Suprapubic skin (tissue), 4 donors: ENCODE data around the gene EMILIN3. TPM values are rescaled to one million over a fixed set of nuclear protein-coding genes. Genes with fewer than 3 reads are reported as not detected.

Experiments used
- DNase-seq, 2 donors: peaks; one replicate each; pipeline ENCODE4 v3.0.0-alpha.2; 2019; ENCODE audit warnings: low spot score in 2 of 2
- H3K27ac ChIP-seq: fragments of 200-600 bp; sonication (generic); one replicate; pipeline ENCODE4 v1.5.1; 2019
- H3K27me3 ChIP-seq: fragments of 200-600 bp; sonication (generic); one replicate; pipeline ENCODE4 v1.5.1; 2019
- H3K36me3 ChIP-seq: fragments of 200-600 bp; sonication (generic); one replicate; pipeline ENCODE4 v1.5.1; 2019
- H3K4me1 ChIP-seq: fragments of 200-600 bp; sonication (generic); one replicate; pipeline ENCODE4 v1.5.1; 2019
- H3K4me3 ChIP-seq: fragments of 200-600 bp; sonication (generic); one replicate; pipeline ENCODE4 v1.5.1; 2019; ENCODE audit warnings: mild to moderate bottlenecking
- H3K9me3 ChIP-seq: fragments of 200-600 bp; sonication (generic); one replicate; pipeline ENCODE4 v1.5.1; 2019
- CTCF ChIP-seq, 2 donors: fragments of 200-600 bp in 1 of 2; fragments of 450-650 bp in 1 of 2; sonication (generic) in 1 of 2; IDR thresholded peaks; one replicate each; pipeline ENCODE4 v1.5.1; 2016 to 2019; ENCODE audit warnings: antibody characterized with exemption in 2 of 2, mild to moderate bottlenecking in 1 of 2, moderate library complexity in 1 of 2
- EP300 ChIP-seq: sonication (generic); formaldehyde crosslinking; IDR thresholded peaks from one replicate; pipeline ENCODE4 v1.6.1; 2017; ENCODE audit warnings: antibody characterized with exemption
- POLR2A ChIP-seq, 2 donors: fragments of 450-650 bp; IDR thresholded peaks; one replicate each; pipeline ENCODE4 v1.6.1; 2017; ENCODE audit warnings: antibody characterized with exemption in 2 of 2, mild to moderate bottlenecking in 2 of 2, moderate library complexity in 2 of 2
- POLR2AphosphoS5 ChIP-seq, 3 donors: sonication (generic); formaldehyde crosslinking; IDR thresholded peaks; one replicate each; pipeline ENCODE4 v1.6.1; 2017; ENCODE audit warnings: antibody characterized with exemption in 3 of 3
- WGBS: methylation state at CpG from one replicate; pipeline ENCODE4 v1.1.5; 2018; 5-methylcytosine and 5-hydroxymethylcytosine counted together
- total RNA-seq, 4 donors: library from RNA; depleted of rRNA; stranded (reverse); fragments of >200 nt; gene quantifications; one replicate each; pipeline ENCODE4 v1.1.0, GENCODE V29; 2016

Gene EMILIN3
- total RNA-seq, 4 donors from 2014 or later: 4.4 to 7.5 (median 5.7) TPM

- no peaks in the 10 kb centered on the region for H3K9me3 ChIP-seq
- no peak overlapping the region for H3K27ac ChIP-seq
- no peaks in the 10 kb centered on the region for H3K36me3 ChIP-seq
- peaks cover 21% of the 10 kb centered on the region for H3K4me1 ChIP-seq
- DNase-seq: no peak
- H3K27me3 ChIP-seq: no peaks in the 10 kb centered on the region
- no peak overlapping the region for H3K4me3 ChIP-seq
- TF ChIP-seq EP300 (no peak), POLR2A (IDR thresholded peaks at IDR 0.05) (no peak), POLR2AphosphoS5 (IDR thresholded peaks at IDR 0.05) (no peak), CTCF (IDR thresholded peaks at IDR 0.05) (no peak)
Observed at GRCh38 chr20:41320441-41320840, 46.2 kb downstream of the EMILIN3 start.

- H3K36me3 ChIP-seq: no peaks in the 10 kb centered on the region
- H3K27me3 ChIP-seq: no peaks in the 10 kb centered on the region
- no peak for TF ChIP-seq POLR2AphosphoS5 (IDR thresholded peaks at IDR 0.05)
- TF ChIP-seq EP300: no peak
- TF ChIP-seq CTCF (IDR thresholded peaks at IDR 0.05): no peak
- no peak for TF ChIP-seq POLR2A (IDR thresholded peaks at IDR 0.05)
- H3K9me3 ChIP-seq: no peaks in the 10 kb centered on the region
- DNase-seq: no peak
- peaks cover 21% of the 10 kb centered on the region for H3K4me1 ChIP-seq
- peak overlapping the region; percentile 90 for H3K27ac ChIP-seq
- peak overlapping the region; percentile 76 for H3K4me3 ChIP-seq
- WGBS: 46% methylated on average over 5 of the region's 5 CpGs
Observed at GRCh38 chr20:41318271-41318649, 48.4 kb downstream of the EMILIN3 start.

- WGBS: 5% methylated on average over 7 of the region's 64 CpGs
Observed at GRCh38 chr20:41317546-41318270, 48.9 kb downstream of the EMILIN3 start, which contains the start of gene ZHX3. Gene ZHX3 (minus strand): TSS chr20:41317731. CDS start chr20:41204916, 112,815 bp downstream.

GRCh38 chr20:41316602-41317545 lies 49.7 kb downstream of the EMILIN3 start:
- peak overlapping the region; percentile 90 for H3K27ac ChIP-seq
- H3K4me1 ChIP-seq: peaks cover 21% of the 10 kb centered on the region
- WGBS: 4% methylated on average over 20 of the region's 66 CpGs
- peak; percentile 91 to 93 for DNase-seq
- no peaks in the 10 kb centered on the region for H3K27me3 ChIP-seq
- no peaks in the 10 kb centered on the region for H3K36me3 ChIP-seq
- H3K4me3 ChIP-seq: peak overlapping the region; percentile 76
- TF ChIP-seq POLR2AphosphoS5 (IDR thresholded peaks at IDR 0.05) (peak in 1 of 3 donors; percentile 1), POLR2A (IDR thresholded peaks at IDR 0.05) (no peak)
- H3K9me3 ChIP-seq: no peaks in the 10 kb centered on the region

More at GRCh38 chr20:41317546-41318270, 48.9 kb downstream of the EMILIN3 start, which contains the start of gene ZHX3:
- DNase-seq: peak; percentile 94 to 97
- peaks cover 21% of the 10 kb centered on the region for H3K4me1 ChIP-seq
- H3K27ac ChIP-seq: peak within 1 kb of the TSS; percentile 90
- H3K9me3 ChIP-seq: no peaks in the 10 kb centered on the region
- TF ChIP-seq EP300: no peak
- TF ChIP-seq CTCF (IDR thresholded peaks at IDR 0.05): no peak
- peak in 1 of 2 donors; percentile 56 for TF ChIP-seq POLR2A (IDR thresholded peaks at IDR 0.05)
- no peaks in the 10 kb centered on the region for H3K27me3 ChIP-seq
- peak within 1 kb of the TSS; percentile 76 for H3K4me3 ChIP-seq
- H3K36me3 ChIP-seq: no peaks in the 10 kb centered on the region

- H3K27ac ChIP-seq: peak overlapping the region; percentile 90
- H3K9me3 ChIP-seq: no peaks in the 10 kb centered on the region
- H3K36me3 ChIP-seq: no peaks in the 10 kb centered on the region
- peak overlapping the region; percentile 76 for H3K4me3 ChIP-seq
- DNase-seq: no peak
- no peaks in the 10 kb centered on the region for H3K27me3 ChIP-seq
- TF ChIP-seq CTCF (IDR thresholded peaks at IDR 0.05): no peak
- WGBS: 64% methylated on average over 6 of the region's 6 CpGs
- H3K4me1 ChIP-seq: peaks cover 21% of the 10 kb centered on the region
Observed at GRCh38 chr20:41316051-41316450, 50.6 kb downstream of the EMILIN3 start.
